HCT116 (cell line): Measurements from ENCODE around the gene FOS. TPM values are rescaled to one million over a fixed set of nuclear protein-coding genes. Genes with fewer than 3 reads are reported as not detected.

Experiments
- ATAC-seq: fragments of 200-7000 bp; cut with Tn5 transposase; 2 replicates; pipeline ENCODE4 v1.9.1; 2020; ENCODE audit warnings: mild to moderate bottlenecking, moderate library complexity
- BruUV-seq: library from RNA; stranded (reverse); fragments of 400-500 nt; replicated peaks from 2 replicates; lab custom pipeline; 2021; lab: Mats Ljungman, UMichigan
- CTCF ChIA-PET: fragments of 300-600 bp; sonication (Branson Sonifier 250); formaldehyde crosslinking; loops from one replicate; lab custom pipeline; 2021; ENCODE audit warnings: antibody characterized with exemption; lab: Charles Lee
- POLR2A ChIA-PET: fragments of 300-600, 350-600 bp; sonication (Branson Sonifier 250); formaldehyde crosslinking; loops from one replicate; lab custom pipeline; 2021; ENCODE audit warnings: antibody characterized with exemption; lab: Charles Lee
- RAD21 ChIA-PET, 2 experiments: fragments of 300-600 bp; sonication (Branson Sonifier 250); formaldehyde crosslinking; loops; one replicate each; lab custom pipeline; 2023; ENCODE audit warnings: low total read pairs in 2 of 2; ENCODE audit not compliant: uncharacterized antibody in 2 of 2, unreplicated experiment in 2 of 2, low non-redundant PET in 1 of 2; lab: Charles Lee
- DNase-seq: peaks from one replicate; pipeline ENCODE4 v3.0.0-alpha.2; 2010; ENCODE audit warnings: low read depth, low spot score
- H2AFZ ChIP-seq: fragments of 200-600 bp; shearing (Covaris generic), sonication (generic); 2 replicates; pipeline ENCODE4 v1.6.1; 2017; ENCODE audit warnings: low read depth, mixed run types, mixed read lengths, antibody characterized with exemption, low read length; ENCODE audit not compliant: poor library complexity, severe bottlenecking
- H3K27ac ChIP-seq: 2 replicates; pipeline ENCODE4 v1.5.1; 2012; ENCODE audit warnings: low read depth, low read length
- H3K27me3 ChIP-seq: fragments of 200-600 bp; sonication (generic); 2 replicates; pipeline ENCODE4 v1.6.1; 2016; ENCODE audit warnings: mixed run types, low read length, mixed read lengths; ENCODE audit not compliant: insufficient read depth
- H3K36me3 ChIP-seq, 2 experiments: fragments of 200-500 bp in 1 of 2; fragments of 200-600 bp in 1 of 2; sonication (Bioruptor generic) in 1 of 2; sonication (generic) in 1 of 2; 2 replicates each; pipeline versions ENCODE4 v1.5.1 to v1.6.1; 2014 to 2016; ENCODE audit warnings: low read length in 2 of 2, inconsistent platforms in 1 of 2, mixed read lengths in 1 of 2, mixed run types in 1 of 2; ENCODE audit not compliant: insufficient read depth in 2 of 2, control insufficient read depth in 1 of 2
- H3K4me1 ChIP-seq, 2 experiments: fragments of 200-600 bp in 1 of 2; sonication (generic) in 1 of 2; 2 replicates each; pipeline versions ENCODE4 v1.5.1 to v1.6.1; 2012 to 2017; ENCODE audit warnings: low read length in 2 of 2, inconsistent platforms in 1 of 2, mild to moderate bottlenecking in 1 of 2, mixed read lengths in 1 of 2, mixed run types in 1 of 2, moderate library complexity in 1 of 2; ENCODE audit not compliant: insufficient read depth in 2 of 2, control insufficient read depth in 1 of 2
- H3K4me2 ChIP-seq: fragments of 200-600 bp; sonication (generic); 2 replicates; pipeline ENCODE4 v1.6.1; 2017; ENCODE audit warnings: mixed run types, low read length, mixed read lengths
- H3K4me3 ChIP-seq, 2 experiments: fragments of 200-600 bp in 1 of 2; sonication (generic) in 1 of 2; replicated peaks in 1 of 2; 2 replicates each; pipeline ENCODE4 v1.5.1; 2011 to 2016; ENCODE audit warnings: low read length in 2 of 2, control low read depth in 1 of 2, low read depth in 1 of 2, mild to moderate bottlenecking in 1 of 2, mixed read lengths in 1 of 2, mixed run types in 1 of 2
- H3K79me2 ChIP-seq: fragments of 200-600 bp; sonication (generic); 2 replicates; pipeline ENCODE4 v1.6.1; 2017; ENCODE audit warnings: mild to moderate bottlenecking, mixed run types, low read length, moderate library complexity, mixed read lengths; ENCODE audit not compliant: insufficient read depth
- H3K9ac ChIP-seq: fragments of 200-600 bp; sonication (generic); 2 replicates; pipeline ENCODE4 v1.6.1; 2016; ENCODE audit warnings: low read length, mixed read lengths
- H3K9me2 ChIP-seq: fragments of 200-600 bp; sonication (generic), shearing (Covaris generic); 2 replicates; pipeline ENCODE4 v1.6.1; 2017; ENCODE audit warnings: mixed run types, mild to moderate bottlenecking, moderate library complexity; ENCODE audit not compliant: insufficient read depth
- H3K9me3 ChIP-seq, 2 experiments: fragments of 200-500 bp in 1 of 2; fragments of 200-600 bp in 1 of 2; sonication (Bioruptor generic) in 1 of 2; sonication (generic) in 1 of 2; 2 replicates each; pipeline ENCODE4 v1.6.1; 2014 to 2017; ENCODE audit warnings: low read length in 2 of 2, mixed read lengths in 2 of 2, inconsistent platforms in 1 of 2, low read depth in 1 of 2, mild to moderate bottlenecking in 1 of 2, mixed run types in 1 of 2, moderate library complexity in 1 of 2; ENCODE audit not compliant: control insufficient read depth in 1 of 2, insufficient read depth in 1 of 2
- H4K20me1 ChIP-seq: fragments of 200-600 bp; sonication (generic), shearing (Covaris generic); 2 replicates; pipeline ENCODE4 v1.6.1; 2017; ENCODE audit warnings: mixed run types, mild to moderate bottlenecking, moderate library complexity; ENCODE audit not compliant: insufficient read depth
- CBX3 ChIP-seq: IDR thresholded peaks from 2 replicates; pipeline ENCODE4 v1.6.1; 2012; ENCODE audit warnings: low read depth
- CEBPB ChIP-seq: IDR thresholded peaks from 2 replicates; pipeline ENCODE4 v1.6.1; 2012; ENCODE audit warnings: low read depth
- FOSL1 ChIP-seq: IDR thresholded peaks from 2 replicates; pipeline ENCODE4 v1.6.1; 2012; ENCODE audit warnings: low read depth
- JUND ChIP-seq: IDR thresholded peaks from 2 replicates; pipeline ENCODE4 v1.6.1; 2012
- POLR2AphosphoS5 ChIP-seq: IDR thresholded peaks from 2 replicates; pipeline ENCODE4 v1.6.1; 2011; ENCODE audit warnings: mild to moderate bottlenecking, low read depth, low read length, moderate library complexity
- RAD21 ChIP-seq: IDR thresholded peaks from 2 replicates; pipeline ENCODE4 v1.6.1; 2012; ENCODE audit warnings: low read depth, mild to moderate bottlenecking
- SP1 ChIP-seq: IDR thresholded peaks from 2 replicates; pipeline ENCODE4 v1.6.1; 2012; ENCODE audit warnings: low read depth
- SRF ChIP-seq: IDR thresholded peaks from 2 replicates; pipeline ENCODE4 v1.6.1; 2012; ENCODE audit warnings: low read depth
- ZFX ChIP-seq: fragments of 450-650 bp; IDR thresholded peaks from 2 replicates; pipeline ENCODE4 v1.6.1; 2017
- intact Hi-C: fragments of 100-400 bp; cut with micrococcal nuclease; formaldehyde crosslinking; loops from 2 replicates; pipeline ENCODE4 v1.10.0; 2022
- total RNA-seq: library from RNA; stranded (reverse); gene quantifications from one replicate; pipeline ENCODE4 v1.2.1, GENCODE V29; 2021; ENCODE audit not compliant: unreplicated experiment
- TF ChIP-seq, protein P1 (sequence below): IDR thresholded peaks from 2 replicates; pipeline ENCODE4 v1.6.1; 2012
- TF ChIP-seq, protein P2 (sequence below): IDR thresholded peaks from 2 replicates; pipeline ENCODE4 v1.6.1; 2011; ENCODE audit warnings: mild to moderate bottlenecking, low read length, moderate library complexity; ENCODE audit not compliant: insufficient replicate concordance; ENCODE audit errors: extremely low read depth
- TF ChIP-seq, protein P3 (sequence below): IDR thresholded peaks from 2 replicates; pipeline ENCODE4 v1.6.1; 2012; ENCODE audit warnings: low read depth
- TF ChIP-seq, protein P4 (sequence below): IDR thresholded peaks from 2 replicates; pipeline ENCODE4 v1.6.1; 2012

Gene FOS
- total RNA-seq, 1 experiment from 2014 or later, result 50.4 TPM

DNA sequence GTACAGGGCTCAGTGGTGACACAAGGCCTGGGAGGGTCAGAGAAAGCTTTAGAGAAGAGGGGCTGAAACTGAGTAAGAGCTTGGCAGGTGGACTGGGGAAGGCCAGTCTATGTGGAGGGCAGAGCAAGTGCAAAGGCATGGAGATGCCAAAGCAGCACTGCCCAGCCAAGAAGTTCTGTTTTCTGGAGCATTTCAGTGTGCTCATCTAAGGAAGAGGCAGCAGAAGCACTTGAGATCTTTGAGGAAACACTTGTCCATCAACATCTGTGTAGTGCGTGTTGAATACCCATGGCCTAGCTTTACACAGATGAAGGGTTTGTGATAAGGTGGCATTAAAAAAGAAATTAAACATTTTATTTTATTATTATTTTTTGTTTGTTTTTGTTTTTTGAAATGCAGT lies 52.8 kb downstream of the FOS start:
- H3K4me3 ChIP-seq, result no peak overlapping the region
- ATAC-seq, result no peak
- no peaks in the 10 kb centered on the region for H3K27me3 ChIP-seq
- H3K9ac ChIP-seq, result no peak overlapping the region
- H3K79me2 ChIP-seq, result no peaks in the 10 kb centered on the region
- H3K9me2 ChIP-seq, result no peaks in the 10 kb centered on the region
- ChIA-PET CTCF (no interaction called here), POLR2A (no interaction called here), RAD21 (no interaction called here)
- intact Hi-C loops, result no loop called here
- H3K27ac ChIP-seq, result no peak overlapping the region
- no peaks in the 10 kb centered on the region for H3K9me3 ChIP-seq
- BruUV-seq, result no TSS peak
- H3K36me3 ChIP-seq, result no peaks in the 10 kb centered on the region
- DNase-seq, result no peak
- TF ChIP-seq FOSL1 (no peak), SRF (no peak), CBX3 (no peak), POLR2AphosphoS5 (no peak), CEBPB (no peak), RAD21 (no peak), JUND (no peak), SP1 (no peak), ZFX (no peak)
- TF ChIP-seq, protein P1, sequence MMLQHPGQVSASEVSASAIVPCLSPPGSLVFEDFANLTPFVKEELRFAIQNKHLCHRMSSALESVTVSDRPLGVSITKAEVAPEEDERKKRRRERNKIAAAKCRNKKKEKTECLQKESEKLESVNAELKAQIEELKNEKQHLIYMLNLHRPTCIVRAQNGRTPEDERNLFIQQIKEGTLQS, result no peak
- TF ChIP-seq, protein P2, sequence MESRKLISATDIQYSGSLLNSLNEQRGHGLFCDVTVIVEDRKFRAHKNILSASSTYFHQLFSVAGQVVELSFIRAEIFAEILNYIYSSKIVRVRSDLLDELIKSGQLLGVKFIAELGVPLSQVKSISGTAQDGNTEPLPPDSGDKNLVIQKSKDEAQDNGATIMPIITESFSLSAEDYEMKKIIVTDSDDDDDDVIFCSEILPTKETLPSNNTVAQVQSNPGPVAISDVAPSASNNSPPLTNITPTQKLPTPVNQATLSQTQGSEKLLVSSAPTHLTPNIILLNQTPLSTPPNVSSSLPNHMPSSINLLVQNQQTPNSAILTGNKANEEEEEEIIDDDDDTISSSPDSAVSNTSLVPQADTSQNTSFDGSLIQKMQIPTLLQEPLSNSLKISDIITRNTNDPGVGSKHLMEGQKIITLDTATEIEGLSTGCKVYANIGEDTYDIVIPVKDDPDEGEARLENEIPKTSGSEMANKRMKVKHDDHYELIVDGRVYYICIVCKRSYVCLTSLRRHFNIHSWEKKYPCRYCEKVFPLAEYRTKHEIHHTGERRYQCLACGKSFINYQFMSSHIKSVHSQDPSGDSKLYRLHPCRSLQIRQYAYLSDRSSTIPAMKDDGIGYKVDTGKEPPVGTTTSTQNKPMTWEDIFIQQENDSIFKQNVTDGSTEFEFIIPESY, result no peak
- TF ChIP-seq, protein P3, sequence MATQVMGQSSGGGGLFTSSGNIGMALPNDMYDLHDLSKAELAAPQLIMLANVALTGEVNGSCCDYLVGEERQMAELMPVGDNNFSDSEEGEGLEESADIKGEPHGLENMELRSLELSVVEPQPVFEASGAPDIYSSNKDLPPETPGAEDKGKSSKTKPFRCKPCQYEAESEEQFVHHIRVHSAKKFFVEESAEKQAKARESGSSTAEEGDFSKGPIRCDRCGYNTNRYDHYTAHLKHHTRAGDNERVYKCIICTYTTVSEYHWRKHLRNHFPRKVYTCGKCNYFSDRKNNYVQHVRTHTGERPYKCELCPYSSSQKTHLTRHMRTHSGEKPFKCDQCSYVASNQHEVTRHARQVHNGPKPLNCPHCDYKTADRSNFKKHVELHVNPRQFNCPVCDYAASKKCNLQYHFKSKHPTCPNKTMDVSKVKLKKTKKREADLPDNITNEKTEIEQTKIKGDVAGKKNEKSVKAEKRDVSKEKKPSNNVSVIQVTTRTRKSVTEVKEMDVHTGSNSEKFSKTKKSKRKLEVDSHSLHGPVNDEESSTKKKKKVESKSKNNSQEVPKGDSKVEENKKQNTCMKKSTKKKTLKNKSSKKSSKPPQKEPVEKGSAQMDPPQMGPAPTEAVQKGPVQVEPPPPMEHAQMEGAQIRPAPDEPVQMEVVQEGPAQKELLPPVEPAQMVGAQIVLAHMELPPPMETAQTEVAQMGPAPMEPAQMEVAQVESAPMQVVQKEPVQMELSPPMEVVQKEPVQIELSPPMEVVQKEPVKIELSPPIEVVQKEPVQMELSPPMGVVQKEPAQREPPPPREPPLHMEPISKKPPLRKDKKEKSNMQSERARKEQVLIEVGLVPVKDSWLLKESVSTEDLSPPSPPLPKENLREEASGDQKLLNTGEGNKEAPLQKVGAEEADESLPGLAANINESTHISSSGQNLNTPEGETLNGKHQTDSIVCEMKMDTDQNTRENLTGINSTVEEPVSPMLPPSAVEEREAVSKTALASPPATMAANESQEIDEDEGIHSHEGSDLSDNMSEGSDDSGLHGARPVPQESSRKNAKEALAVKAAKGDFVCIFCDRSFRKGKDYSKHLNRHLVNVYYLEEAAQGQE, result no peak
- TF ChIP-seq, protein P4, sequence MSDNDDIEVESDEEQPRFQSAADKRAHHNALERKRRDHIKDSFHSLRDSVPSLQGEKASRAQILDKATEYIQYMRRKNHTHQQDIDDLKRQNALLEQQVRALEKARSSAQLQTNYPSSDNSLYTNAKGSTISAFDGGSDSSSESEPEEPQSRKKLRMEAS, result no peak
- no peak overlapping the region for H3K4me2 ChIP-seq
- no peak overlapping the region for H2AFZ ChIP-seq
- no peaks in the 10 kb centered on the region for H3K4me1 ChIP-seq
- no peaks in the 10 kb centered on the region for H4K20me1 ChIP-seq

Other genes starting within 250 kb of the FOS start
- gene MLH3, start 227.4 kb upstream of the FOS start, total RNA-seq, result 14.7 TPM
- 30.7 TPM for gene ACYP1, start 214.8 kb upstream of the FOS start, total RNA-seq
- 0.98 TPM for gene ZC2HC1C, start 209.2 kb upstream of the FOS start, total RNA-seq
- gene NEK9, start 151.8 kb upstream of the FOS start, total RNA-seq, result 64.4 TPM
- 303 TPM for gene TMED10, start 102.2 kb upstream of the FOS start, total RNA-seq
- 25.4 TPM for gene JDP2, start 149.2 kb downstream of the FOS start, total RNA-seq
- gene BATF, start 243.6 kb downstream of the FOS start, total RNA-seq, result 0.69 TPM